GM18870 (cell line): ENCODE results near the gene IBA57.
"Not testable (repeated sequence)": the region's sequence is repeated elsewhere in the genome, so short reads cannot be mapped to it uniquely, and the experiment has no call there.

Source experiments
- ATAC-seq: cut with Tn5 transposase; IDR thresholded peaks from one replicate; pipeline ENCODE4 v1.9.1; 2021; ENCODE audit warnings: moderate library complexity; ENCODE audit not compliant: unreplicated experiment

The IBA57 gene

GRCh38 chr1:228170666-228171065 lies 5.1 kb downstream of the IBA57 start:
- ATAC-seq = no peak

- ATAC-seq = no peak
Observed at GRCh38 chr1:228171221-228171891, 5.8 kb downstream of the IBA57 start.

DNA sequence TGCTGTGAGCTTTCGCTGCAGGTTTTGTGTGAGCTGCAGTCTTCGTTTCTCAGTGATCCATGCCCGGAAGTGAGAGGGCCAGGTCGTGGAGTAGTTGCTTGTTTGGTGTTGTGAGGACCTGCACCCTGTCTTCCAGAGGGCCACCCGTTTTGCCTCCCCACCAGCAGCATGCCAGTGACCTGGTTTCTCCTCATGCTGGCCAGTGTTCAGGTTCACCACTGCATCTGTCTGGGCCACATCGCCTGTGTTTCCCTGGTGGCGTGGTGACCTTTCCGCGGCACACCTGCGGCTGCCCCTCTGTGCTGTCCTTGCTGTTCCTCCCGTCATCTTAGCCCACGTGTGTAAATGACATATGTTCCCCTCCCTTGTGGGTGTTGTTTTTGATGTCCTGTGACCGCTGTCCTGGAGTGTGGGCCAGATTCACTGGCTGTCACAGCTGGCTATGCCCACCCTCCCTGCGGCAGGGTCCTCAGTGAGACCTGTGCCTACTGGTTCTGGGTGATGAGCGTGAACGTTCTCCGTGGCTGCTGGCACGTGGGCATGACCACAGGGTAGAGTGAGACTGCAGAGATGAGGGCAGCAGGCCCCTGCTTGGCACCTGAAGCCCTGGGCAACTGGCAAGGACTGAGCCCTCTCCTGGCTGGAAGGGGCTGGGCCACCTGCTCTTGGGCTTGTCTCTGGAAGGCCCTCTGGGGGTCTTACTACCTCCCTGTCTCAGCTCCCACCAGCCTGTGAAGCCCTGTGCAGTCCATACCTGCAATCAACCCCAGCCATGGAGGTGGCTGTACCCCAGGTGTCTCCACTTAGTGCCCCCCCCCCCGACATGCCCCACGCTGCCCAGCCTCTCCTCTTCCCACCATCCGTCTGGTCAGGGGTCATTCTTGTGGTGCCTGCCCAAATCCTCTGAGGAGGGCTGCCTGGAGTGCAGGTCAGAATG lies 7.3 kb downstream of the IBA57 start:
- ATAC-seq = no peak

GRCh38 chr1:228173528-228174481 lies 8.2 kb downstream of the IBA57 start:
- ATAC-seq = not testable (repeated sequence)

GRCh38 chr1:228174482-228175315 lies 9.1 kb downstream of the IBA57 start:
- no peak for ATAC-seq

DNA sequence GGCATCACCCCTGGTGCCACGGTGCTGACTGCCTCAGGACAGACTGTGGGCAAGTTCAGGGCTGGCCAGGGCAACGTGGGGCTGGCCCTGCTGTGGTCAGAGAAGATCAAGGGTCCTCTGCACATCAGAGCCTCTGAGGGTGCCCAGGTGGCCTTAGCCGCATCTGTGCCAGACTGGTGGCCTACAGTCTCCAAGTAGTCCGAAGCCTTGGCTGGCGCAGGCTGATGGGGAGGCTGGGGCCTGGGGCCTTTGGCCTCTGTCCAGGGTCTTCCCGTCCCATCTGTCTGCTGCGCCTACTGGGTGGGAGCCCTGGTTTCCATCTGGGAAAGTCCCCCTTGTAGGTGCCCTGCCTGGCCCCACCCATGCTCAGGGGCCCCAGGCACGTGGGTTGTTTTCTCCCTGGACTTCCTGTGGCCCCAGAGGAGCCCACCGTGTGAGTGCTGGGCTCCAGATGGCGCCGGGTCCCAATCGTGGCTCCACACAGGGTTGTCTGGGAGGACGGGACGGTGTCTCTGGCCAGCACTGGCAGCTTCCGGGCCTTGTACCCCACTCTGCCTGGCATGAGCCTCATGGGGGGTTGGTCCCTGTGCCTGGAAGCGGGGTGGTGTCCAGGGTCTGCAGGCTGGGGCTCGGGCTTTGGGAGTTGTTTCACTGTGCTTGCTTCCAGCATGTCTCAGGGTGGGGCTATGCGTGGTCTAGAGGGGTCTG lies 9.9 kb downstream of the IBA57 start:
- ATAC-seq = no peak

GRCh38 chr1:228176024-228176395 lies 10.4 kb downstream of the IBA57 start:
- no peak for ATAC-seq

DNA sequence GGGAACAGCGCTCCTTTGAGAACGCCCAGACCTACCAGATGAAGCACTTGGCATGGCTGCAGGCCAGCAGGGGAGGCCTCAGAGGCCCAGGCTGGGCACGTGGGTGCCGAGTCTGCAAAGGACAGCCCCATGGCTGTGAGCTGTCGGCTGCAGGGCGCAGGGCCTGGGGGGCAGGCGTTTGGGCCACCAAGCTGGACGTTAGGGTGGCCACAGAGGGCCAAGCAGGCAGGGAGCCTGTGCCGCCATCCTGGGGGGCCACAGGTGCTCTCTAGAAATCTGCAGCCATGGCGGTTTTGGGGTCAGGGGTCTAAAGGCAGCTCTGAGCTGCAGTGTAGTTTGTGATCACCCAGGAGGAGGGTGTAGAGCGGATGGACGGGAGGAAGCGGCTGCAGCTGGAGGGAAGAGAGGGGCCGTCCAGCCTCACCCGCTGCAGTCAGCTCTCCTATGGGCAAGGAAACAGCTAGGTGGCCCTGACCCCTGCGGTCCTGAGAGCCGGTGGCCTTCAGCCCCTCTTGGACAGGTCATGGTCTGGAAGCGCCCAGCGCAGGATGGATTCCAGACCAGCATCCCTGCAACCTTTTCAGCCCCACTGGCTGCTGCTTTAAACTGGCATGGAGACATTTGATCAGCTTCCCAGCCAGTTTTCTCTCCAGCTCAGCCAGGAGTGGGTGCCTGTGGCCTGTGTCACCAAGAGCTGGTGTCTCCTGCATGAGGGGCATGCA lies 11.0 kb downstream of the IBA57 start:
- ATAC-seq = no peak

GRCh38 chr1:228177183-228177475 lies 11.5 kb downstream of the IBA57 start:
- no peak for ATAC-seq

DNA sequence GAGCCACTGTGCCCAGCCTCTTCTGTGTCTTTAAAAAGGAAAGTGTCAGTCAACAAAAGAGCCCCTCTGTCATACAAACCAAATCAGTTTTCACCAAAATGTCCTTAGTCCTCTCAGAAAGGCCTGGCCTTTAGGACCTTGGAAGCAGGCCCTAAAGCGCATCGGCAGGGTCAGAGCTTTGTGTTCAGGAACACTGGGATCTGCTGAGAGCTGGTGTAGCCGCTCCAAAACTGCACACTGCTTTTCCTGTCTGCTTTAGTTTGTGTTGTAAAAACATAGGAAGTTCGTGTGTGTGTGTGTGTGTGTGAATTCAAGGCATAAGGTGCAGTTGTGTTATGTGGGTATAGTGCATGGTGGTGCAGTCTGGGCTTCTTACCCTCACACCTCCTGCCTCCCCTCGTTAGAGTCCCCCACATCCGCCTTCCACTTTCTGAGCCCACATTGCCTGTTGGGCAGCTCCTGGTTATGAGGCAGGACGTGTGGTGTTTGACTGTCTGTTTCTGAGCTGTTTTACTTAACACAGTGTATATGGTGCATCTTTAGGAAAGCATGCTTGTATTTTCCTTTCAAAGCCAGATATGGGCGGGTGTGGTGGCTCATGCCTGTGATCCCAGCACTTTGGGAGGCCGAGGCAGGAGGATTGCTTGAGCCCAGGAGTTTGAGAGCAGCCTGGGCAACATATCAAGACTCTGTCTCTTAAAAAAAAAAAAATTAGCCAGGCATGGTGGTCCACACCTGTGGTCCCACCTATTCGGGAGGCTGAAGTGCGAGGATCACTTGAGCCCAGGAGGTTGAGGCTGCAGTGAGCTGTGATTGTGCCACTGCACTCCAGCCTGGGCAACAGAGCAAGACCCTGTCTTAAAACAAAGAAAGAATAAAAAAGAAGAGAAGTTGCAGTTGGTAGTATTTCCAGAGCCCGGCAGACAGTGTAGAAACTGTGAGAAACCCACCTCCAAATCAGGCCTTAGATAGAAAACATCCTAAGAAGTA lies 12.4 kb downstream of the IBA57 start:
- no peak for ATAC-seq

GRCh38 chr1:228178737-228179684 lies 13.4 kb downstream of the IBA57 start:
- no peak for ATAC-seq

GRCh38 chr1:228180271-228180958 lies 14.8 kb downstream of the IBA57 start:
- ATAC-seq = no peak

GRCh38 chr1:228180959-228181644 lies 15.5 kb downstream of the IBA57 start:
- no peak for ATAC-seq

DNA sequence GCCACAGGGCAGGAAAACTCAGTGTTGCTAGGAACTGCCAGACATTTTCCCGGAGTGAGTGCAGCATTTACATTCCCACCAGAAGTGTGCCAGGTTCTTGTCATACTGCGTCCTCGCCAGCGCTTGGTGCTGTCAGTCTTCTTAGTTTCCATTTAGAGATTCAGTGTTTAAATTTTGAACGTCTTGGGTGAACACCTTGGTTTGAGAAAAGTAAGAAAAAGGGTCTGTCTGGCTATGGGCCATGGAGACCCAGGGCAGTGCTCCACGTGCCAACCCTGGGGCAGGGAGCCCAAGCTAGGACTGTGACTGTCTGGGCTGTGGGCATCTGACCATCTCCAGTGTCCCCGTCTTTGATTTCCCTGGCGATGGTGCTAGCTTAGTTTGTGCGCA lies 16.0 kb downstream of the IBA57 start:
- ATAC-seq = no peak

- ATAC-seq = no peak
Observed at GRCh38 chr1:228182296-228183030, 16.9 kb downstream of the IBA57 start.
